RPMI8226 (cell line): ENCODE measurements around the gene DOCK10.

Experiments
- DNase-seq: peaks from one replicate; pipeline ENCODE4 v3.0.0-alpha.2; 2015

The DOCK10 gene

GRCh38 chr2:224753743-224754540, 288.3 kb downstream of the DOCK10 start:
- no peak for DNase-seq

- DNase-seq: no peak
Measured at GRCh38 chr2:224751996-224752698, 290.1 kb downstream of the DOCK10 start.

DNA sequence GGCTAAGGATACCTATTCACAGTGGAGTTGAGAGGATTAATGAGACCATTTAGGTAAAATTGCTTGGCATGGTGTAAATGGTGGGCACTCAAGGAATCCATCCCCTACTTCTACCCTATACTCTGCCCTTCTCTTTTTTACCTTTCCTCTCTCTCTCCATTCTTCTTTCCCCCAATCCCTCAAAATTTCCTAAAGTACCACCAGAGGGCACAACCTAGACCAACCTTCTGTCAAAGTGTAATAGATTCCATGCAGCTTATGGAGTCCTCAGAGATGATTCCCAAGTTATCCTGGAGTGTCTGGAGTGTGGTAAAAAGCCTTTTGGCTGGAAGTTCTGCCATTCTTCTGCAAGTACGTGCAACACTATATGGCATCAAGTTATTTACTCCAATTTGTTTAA, 293.1 kb downstream of the DOCK10 start:
- DNase-seq: no peak

- no peak for DNase-seq
Measured at GRCh38 chr2:224747765-224748164, 294.5 kb downstream of the DOCK10 start.

DNA sequence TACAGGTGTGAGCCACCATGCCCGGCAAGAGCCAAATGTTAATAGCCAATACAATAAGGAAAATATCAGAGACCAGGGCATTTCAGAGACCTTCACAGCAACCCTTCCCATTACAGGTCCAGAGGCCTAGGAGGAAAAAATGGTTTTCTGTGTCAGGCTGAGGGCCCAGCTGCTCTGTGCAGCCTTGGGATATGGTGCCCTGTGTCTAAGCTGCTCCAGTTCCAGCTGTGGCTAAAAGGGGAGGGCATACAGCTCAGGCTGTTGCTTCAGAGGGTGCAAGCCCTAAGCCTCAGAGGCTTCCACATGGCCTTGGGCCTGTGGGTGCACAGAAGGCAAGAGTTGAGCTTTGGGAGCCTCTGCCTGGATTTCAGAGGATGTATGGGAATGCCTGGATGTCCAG, 306.0 kb downstream of the DOCK10 start:
- DNase-seq: no peak

- no peak for DNase-seq
Measured at GRCh38 chr2:224734949-224735348, 307.3 kb downstream of the DOCK10 start.

GRCh38 chr2:224731665-224732064, 310.6 kb downstream of the DOCK10 start:
- no peak for DNase-seq

- DNase-seq: no peak
Measured at GRCh38 chr2:224729435-224729834, 312.8 kb downstream of the DOCK10 start.

GRCh38 chr2:224724331-224724730, 317.9 kb downstream of the DOCK10 start:
- no peak for DNase-seq

DNA sequence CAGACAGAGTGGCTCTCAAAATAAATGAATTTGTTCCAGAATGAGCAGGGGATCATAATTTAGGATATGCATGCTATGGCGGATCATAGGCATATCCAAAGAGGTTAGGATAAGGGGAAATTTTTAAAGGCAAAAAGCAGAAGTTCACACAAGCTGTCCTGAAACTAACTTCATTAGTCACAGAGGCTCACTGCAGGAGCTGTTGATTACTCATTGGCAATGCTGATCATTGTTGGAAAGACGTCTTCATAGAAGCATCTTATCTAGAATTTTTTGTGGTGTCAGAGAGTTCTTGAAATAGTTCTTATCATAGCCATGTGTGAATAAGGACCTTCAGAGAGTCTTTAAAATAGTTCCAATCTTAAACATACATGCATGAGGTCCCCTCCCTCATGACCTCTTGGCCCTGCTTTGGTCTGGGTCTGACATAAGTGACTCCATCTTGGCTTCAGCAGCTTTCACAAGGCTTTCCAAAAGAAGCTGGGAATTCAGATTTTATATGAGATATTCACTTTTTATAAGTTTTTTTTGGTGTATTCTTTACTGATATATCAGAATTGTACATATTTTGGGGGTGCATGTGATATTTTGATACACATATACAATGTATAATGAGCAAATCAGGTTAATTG, 318.6 kb downstream of the DOCK10 start:
- DNase-seq: no peak

- no peak for DNase-seq
Measured at GRCh38 chr2:224722770-224723169, 319.5 kb downstream of the DOCK10 start.

GRCh38 chr2:224722250-224722649, 320.0 kb downstream of the DOCK10 start:
- DNase-seq: no peak

DNA sequence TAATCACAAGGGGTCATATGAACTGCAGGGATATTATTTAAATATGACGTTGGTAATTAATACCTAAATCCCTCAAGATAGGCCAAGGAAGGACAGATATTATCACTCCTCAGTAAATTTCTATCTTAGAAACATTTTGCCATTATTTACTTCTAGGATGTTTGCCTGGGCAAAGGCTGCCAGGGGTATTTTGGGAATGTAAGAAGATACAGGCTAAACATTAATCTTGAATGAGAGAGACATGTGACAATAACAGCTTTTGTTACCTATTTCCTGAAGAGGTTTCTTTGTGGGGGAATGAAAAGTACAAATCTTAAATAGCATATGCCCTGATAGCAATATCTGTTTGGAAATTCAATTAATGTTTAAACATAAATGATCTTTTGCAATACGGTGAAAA, 325.3 kb downstream of the DOCK10 start:
- DNase-seq: no peak

DNA sequence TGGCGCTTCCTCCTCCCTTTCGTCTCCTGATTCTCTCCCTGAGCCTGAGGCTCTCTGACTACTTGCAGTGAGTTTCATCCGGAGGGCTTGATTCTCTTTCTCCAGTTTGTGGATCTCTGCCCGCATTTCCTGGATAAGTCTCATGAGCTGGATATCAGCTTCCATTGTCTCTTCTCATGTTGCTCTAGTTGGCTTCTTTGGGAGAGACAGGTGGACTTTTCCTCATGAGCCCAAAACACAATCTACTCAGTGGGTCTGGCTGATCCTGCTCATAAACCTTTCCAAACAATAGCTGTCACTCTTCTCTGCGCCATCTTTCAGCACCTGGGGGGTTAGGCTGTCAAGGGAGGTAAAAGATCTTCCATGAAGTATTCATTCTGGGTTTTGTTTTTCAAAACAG, 326.1 kb downstream of the DOCK10 start, which contains the start of gene CCDC195:
CCDC195 (minus strand) TSS at position 165 of the 400 bp plus-strand sequence; CDS start at position 165, 0 bp downstream.
- DNase-seq: no peak
